Epithelial cell of esophagus (primary cell): ENCODE data around the gene RNF223.

Experiments used
- DNase-seq: peaks from one replicate; pipeline ENCODE4 v3.0.0; 2010; ENCODE audit warnings: low read depth
- H3K4me3 ChIP-seq: 2 replicates; pipeline ENCODE4 v1.5.1; 2011; ENCODE audit warnings: mild to moderate bottlenecking, low read length, control low read depth
- CTCF ChIP-seq: IDR thresholded peaks from 2 replicates; pipeline ENCODE4 v1.5.1; 2011; ENCODE audit warnings: low read depth, mild to moderate bottlenecking, low read length, control low read depth, inconsistent platforms; ENCODE audit not compliant: insufficient read depth; ENCODE audit errors: missing control alignments

RNF223 gene

GRCh38 chr1:1115136-1115785 is 41.2 kb upstream of the RNF223 start:
- no peak for DNase-seq
- TF ChIP-seq CTCF = no peak
- peak overlapping the region; percentile 58 for H3K4me3 ChIP-seq

DNA sequence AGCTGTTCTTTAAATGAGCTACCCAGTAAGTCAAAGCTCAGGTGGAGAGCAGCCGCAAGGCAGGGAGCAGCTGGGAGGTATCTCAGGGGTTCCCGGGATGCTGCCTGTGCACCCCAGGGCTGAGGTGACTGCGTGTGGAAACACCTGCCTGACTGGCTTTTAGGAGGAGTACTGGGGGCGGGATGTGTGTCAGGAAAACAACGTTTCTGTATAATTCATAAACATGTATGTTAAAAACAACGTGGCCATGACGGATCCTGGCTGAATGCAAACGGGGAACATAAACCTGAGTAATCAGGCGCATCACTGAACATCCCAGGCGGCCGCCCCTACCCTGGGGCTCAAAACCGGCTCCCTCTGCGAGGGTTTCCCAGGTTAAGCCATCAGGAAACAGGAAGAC is 40.3 kb upstream of the RNF223 start:
- no peak overlapping the region for H3K4me3 ChIP-seq
- no peak for DNase-seq
- no peak for TF ChIP-seq CTCF

GRCh38 chr1:1112237-1112985 is 38.3 kb upstream of the RNF223 start:
- no peak overlapping the region for H3K4me3 ChIP-seq
- no peak for TF ChIP-seq CTCF
- no peak for DNase-seq

GRCh38 chr1:1111516-1112236 is 37.6 kb upstream of the RNF223 start:
- no peak for DNase-seq
- H3K4me3 ChIP-seq = no peak overlapping the region
- TF ChIP-seq CTCF = no peak

GRCh38 chr1:1110561-1110971 is 36.5 kb upstream of the RNF223 start:
- DNase-seq = no peak
- no peak for TF ChIP-seq CTCF
- H3K4me3 ChIP-seq = no peak overlapping the region

GRCh38 chr1:1109743-1110142 is 35.6 kb upstream of the RNF223 start:
- no peak overlapping the region for H3K4me3 ChIP-seq
- DNase-seq = no peak
- TF ChIP-seq CTCF = no peak
